Colon (tissue), 2 donors: ENCODE measurements around the gene COX7A1.
"Not testable (repeated sequence)": the region's sequence is repeated elsewhere in the genome, so short reads cannot be mapped to it uniquely, and the experiment has no call there.

Experiments used
- FAIRE-seq: peaks from 2 replicates; lab custom pipeline; 2012; peaks lifted over from hg19 to GRCh38; lab: Jason Lieb, UNC
- donor health status: control.
- donor health status: control.

COX7A1 gene

DNA sequence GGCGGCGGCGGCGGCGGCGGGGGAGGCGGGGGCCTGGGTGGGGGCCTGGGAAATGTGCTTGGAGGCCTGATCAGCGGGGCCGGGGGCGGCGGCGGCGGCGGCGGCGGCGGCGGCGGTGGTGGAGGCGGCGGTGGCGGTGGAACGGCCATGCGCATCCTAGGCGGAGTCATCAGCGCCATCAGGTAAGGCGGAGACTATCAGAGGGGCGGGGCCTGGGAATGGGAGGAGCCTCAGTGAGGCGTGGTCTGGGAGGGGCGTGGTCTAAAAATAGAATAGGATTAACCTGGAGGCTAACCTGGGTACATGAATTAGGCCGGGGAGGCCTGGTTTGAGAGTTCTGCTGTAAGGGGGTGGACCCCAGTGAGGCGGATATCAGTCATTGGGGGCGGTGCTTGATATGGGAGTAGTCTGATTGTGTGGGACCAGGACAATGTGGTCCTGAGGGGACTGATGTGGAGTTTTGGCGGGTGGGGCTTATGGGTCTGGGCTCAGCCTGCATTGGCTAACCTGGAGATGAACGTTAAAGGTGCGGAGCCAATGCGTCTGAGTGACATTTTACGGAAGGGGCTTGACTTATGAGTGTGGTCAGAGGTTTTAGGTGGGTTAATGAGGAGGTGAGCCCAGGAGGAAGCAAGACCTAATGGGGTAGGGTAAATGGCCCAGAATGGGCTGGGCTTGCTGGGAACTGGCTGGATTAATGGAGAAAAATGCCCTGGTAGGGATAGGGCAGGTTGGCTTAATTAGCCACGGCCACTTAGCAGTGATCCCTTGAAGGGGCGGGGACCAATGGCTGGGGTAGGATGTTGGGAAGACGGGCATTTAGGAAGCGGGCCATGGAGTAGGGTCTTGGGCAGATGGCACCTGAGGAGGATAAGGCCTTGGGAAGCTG lies 11.0 kb downstream of the COX7A1 start:
- FAIRE-seq = no peak

DNA sequence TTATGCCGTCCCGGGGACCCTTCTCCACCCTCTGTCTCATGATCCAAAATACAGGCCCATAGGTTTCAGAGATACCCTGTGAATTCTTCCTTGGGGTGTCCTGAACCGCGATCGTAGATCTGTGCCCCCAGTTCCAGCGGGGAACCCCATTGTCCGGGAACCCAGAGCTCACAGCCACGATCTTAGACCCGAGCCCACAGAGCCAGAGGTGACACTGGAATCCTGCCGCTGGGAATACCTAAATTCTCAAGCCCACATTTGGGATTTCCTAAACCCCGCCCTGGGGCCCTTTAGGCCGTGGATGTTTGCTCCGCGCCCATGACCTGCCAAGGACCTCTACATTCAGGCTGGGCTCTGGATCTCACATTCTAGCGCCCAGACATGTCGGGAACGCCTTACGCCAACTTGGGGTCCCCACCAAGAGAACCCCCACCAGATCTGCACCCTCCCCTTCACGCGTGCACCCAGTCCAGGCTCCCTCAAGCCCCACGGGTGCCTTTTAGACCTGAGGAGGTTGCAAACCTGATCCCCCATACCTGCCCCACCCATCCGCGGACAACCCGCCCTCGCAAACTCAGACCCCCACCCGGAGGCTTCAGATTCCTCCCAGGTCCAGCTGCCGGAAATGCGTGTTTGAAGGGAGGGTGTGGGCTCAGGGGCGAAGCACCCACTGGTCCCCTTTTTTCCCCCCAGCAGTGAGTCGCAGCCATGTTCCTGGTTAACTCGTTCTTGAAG lies 11.8 kb downstream of the COX7A1 start:
- FAIRE-seq = no peak

DNA sequence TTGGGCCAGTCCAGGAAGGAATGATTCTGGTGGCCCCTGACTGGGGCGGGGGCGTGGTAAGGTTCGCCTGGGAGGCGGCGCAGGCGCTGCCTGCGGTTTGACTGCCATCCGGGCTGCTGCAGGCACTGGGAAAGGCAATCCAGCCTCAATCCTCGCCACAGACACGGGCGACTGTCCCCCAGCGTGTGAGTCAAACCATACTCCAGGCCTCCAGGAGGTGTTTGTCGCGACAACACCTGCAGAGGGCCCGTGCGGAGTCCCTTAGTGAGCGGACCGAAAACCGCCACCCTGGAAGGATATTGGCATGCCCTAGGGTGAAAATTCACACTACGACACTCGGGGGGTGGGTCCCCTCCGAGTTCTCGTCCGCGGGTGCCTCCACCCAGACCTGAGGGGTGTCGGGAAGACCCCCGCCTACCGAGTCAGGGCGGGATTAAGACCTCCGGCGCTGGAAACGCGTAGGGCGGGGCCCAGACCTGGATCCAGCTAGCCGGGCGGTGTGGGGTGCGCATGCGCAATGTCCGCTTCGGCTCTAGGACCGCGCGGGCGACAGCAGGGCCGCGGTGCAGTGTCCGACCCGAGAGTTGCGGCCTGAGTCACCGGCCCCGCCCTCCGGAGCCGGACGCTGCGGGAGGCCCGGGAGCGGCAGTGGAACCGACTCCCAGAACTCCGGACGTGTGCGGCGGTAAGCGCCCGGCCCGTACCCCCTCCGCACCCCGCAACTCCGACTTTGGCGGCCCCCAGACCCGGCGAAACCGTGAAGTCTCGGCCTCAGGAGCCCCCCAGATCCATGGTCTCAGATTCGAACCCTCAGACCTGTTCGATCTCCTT lies 12.6 kb downstream of the COX7A1 start, which contains the start of gene CAPNS1:
TSS of gene CAPNS1 (plus strand) at position 594 of the 831 bp plus-strand sequence. CDS start 946 bp downstream, outside the sequence.
- FAIRE-seq = no peak

DNA sequence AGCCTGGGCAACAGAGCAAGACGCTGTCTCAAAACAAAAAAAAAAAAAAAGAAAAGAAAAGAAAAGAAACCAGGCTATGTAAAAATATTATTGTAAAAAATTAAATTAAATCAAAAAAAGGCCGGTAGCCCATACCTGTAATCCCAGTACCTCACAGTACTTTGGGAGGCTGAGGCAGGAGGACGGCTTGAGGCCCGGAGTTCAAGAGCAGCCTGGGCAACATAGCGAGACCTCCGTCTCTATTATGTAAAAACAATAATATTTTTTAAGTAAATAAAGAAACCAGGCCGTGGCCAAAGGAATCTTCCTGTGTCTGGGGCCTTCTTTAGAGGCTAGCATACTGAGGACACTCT lies 13.2 kb downstream of the COX7A1 start:
- FAIRE-seq = no peak

DNA sequence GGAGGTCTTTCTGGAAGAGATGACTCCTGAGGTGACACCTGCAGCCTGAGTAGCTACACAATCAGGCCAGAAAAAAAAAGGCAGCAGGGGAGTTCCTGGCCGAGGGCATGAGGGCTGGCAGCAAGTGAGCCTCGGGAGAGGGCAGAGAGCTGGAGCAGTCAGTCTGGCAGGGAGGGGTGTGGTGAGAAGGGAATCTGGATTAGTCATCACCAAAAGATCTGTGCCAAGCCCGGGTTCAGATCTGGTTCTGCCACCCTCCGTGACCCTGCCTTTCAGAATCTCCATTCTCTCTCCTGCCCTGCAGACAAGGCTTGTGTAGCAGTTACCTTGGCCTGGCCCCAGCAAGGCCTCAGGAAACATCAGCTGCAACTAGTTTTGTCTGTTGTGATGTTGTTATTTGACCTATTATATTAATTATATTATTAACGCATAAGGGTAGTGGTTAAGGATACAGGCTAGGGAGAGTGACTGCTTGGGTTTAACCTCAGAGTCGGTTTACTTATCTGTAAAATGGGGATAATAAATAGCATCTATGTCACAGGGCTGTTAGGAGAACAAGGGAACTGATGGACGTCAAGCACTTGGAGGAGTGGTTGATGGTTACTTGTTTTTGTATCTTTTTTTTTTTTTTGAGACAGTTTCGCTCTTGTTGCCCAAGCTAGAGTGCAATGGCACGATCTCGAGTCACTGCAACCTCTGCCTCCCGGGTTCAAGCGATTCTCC lies 15.1 kb downstream of the COX7A1 start:
- no peak for FAIRE-seq

DNA sequence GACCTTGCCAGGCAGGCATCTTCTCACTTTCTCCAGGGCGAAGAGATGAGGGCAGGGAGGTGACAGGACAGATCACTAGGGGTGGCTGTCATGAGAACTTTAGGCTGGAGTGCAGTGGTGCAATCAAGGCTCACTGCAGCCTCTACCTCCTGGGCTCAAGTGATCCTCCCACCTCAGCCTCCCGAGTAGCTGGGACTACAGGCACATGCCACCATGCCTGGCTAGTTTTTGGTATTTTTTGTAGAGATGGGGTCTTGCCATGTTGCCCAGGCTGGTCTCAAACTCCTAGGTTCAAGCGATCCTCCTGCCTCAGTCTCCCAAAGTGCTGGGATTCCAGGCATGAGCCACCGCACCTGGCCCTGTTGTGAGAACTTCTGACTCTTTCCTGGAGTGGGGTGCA lies 17.4 kb downstream of the COX7A1 start:
- not testable (repeated sequence) for FAIRE-seq

DNA sequence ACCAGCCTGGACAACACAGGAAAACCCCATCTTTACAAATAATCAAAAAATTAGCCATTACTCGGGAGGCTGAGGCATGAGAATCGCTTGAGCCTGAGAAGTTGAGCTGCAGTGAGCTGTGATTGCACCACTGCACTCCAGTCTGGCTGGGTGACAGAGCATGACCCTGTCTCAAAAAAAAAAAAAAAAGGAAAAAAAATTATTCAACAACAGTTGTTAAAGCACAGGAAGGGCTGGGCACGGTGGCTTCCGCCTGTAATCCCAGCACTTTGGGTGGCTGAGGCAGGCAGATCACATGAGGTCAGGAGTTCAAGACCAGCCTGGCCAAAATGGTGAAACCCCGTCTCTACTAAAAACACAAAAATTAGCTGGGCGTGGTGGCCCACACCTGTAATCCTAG lies 21.0 kb downstream of the COX7A1 start:
- not testable (repeated sequence) for FAIRE-seq

DNA sequence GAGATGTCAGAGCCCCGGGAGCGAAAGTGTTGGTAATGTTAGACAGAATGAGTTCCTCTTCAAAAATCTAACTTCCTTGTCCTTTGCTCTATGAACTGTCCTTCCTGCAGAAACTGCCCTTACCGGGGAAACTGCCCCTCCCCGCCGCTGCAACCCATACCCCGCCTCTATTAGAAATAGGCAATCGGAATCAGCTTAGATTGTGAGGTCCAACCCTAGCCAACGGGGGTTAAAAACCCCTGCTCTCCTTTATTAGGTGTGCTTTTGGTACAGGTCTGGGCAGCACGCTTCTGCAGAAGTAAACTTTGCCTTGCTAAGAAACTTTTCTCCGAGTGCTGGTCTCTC lies 23.9 kb downstream of the COX7A1 start:
- no peak for FAIRE-seq

DNA sequence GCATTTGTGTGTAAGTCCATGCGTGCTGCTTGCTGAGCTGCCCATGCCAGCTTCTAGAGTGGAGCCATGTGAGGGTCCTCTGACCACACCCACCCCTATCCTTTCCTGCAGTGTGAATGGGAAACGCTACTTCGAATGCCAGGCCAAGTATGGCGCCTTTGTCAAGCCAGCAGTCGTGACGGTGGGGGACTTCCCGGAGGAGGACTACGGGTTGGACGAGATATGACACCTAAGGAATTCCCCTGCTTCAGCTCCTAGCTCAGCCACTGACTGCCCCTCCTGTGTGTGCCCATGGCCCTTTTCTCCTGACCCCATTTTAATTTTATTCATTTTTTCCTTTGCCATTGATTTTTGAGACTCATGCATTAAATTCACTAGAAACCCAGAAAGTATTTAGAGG lies 26.7 kb downstream of the COX7A1 start:
- no peak for FAIRE-seq

DNA sequence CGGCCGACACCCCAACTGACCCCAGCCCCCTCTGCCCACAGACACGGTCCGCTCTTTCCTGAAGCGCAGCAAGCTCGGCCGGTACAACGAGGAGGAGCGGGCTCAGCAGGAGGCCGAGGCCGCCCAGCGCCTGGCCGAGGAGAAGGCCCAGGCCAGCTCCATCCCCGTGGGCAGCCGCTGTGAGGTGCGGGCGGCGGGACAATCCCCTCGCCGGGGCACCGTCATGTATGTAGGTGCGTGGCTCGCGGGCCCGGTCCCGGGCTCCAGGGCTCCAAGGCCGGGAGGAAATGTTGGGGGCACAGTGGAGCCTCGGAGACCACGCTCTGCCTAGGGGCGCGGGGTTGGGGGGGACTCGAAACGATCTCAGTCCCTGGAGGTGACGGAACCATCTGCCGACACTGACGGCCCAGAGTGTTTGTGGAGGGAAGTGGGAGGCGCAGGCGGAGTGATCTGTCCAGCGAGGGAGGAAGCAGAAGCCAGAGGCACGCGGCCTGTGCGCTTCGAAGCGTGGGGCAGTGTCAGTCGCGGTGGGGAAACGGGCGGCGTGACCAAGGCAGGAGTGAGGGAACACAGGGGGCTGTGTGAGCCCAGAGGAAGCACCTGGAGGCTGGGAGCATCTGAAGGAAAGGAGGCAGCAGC lies 30.6 kb downstream of the COX7A1 start:
- no peak for FAIRE-seq

DNA sequence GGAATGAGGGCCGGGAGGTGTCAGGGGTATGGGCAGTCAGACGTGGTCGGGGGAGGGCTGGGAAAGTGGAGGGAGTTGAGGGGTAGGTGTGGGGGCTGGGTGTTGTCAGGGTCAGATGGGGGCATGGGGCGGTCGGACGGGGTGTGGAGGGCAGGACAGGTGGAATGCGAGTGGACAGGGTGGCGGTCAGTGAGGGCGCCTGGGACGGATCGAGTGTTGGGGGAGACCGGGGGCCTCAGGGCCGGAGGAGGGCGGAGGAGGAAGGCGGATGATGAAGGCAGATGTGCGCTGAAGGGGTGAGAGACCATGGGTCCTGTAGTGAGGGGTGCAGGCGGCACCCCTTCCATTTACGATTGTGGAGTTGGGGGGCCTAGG lies 31.3 kb downstream of the COX7A1 start:
- no peak for FAIRE-seq

DNA sequence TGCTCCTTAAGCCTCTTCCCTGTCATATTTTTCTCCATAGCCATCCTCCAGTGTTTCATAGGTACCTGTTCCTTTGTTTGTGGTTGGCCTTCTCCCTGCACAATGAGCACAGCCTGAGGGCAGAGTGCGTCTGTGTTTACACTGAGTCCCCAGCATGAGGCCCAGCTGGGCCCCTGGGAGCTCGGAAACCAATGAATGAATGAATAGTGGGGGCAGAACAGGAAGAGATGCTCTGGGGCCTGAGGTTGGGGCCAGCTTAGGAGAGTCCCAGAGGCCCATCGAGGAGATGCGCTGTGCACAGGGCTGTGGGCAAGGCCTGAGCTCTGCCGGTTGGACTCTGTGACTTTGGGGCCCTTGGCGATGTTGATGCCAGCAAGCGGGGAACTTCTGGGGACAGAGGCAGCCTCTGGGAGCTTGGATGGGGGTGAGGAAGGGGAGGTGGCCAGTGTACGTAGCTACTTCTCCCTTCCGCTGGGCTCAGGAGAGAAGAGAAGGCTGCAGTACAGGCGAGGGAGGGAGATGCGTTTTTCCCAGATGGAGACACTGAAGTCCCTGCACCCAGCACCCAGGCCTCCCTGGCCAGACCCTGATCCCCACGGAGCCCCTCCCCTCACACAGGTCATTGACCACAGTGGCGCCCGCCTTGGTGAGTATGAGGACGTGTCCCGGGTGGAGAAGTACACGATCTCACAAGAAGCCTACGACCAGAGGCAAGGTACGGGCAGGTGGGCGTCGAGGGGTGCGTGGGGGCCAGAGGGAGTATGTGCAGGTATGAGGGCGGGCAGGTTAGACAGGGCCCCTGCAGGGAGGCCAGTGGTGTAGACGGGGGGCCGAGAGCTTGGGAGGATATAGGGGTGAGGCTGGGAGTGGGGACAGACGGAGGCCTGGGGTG lies 31.9 kb downstream of the COX7A1 start:
- FAIRE-seq = no peak

DNA sequence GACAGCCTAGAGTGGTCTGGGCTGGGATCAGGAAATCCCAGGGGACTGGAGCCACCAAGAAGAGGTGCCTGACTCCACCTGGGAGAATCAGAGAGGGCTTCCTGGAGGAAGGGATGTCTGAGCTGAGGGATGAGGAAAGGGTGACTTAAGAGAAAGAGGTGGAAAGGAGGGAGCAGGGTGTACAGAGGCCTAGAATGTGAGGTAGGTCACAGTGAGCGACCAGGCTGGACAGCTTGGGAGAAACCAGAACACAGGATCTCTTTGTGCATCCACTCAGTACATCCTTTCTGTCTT lies 36.0 kb downstream of the COX7A1 start:
- FAIRE-seq = no peak

DNA sequence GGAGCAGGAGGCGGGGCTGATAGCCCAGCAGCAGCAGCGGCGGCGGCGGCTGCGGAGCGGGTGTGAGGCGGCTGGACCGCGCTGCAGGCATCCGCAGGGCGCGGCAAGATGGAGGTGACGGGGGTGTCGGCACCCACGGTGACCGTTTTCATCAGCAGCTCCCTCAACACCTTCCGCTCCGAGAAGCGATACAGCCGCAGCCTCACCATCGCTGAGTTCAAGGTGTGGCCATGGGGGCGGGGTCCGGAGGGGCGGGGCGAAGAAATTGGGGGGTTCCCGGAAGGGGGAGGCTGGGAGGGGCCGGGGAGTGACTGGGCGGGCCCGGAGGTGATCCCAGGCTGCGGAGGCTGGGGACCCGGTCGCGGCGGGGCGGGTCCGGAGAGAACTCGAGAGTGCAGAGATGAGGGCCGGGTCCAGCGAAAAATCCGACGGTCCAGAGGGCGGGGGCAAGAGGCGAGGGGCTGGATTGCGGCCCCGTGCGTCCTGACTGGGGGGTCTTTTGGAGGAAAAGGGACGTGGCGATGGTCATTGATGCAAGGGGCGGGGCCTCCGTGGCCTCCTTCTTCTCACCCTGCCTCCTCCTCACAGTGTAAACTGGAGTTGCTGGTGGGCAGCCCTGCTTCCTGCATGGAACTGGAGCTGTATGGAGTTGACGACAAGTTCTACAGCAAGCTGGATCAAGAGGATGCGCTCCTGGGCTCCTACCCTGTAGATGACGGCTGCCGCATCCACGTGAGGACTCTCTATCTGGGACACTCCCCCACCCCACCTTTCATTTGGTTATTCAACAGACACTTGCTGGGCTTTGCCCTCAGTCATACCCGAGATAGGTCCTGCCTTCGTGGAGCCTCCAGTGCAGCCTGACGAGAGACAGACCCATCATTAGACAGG lies 36.5 kb downstream of the COX7A1 start, which contains the start of gene TBCB:
TSS of gene TBCB (plus strand) at position 16 of the 891 bp plus-strand sequence. CDS start at position 109, 93 bp downstream.
- FAIRE-seq = no peak

DNA sequence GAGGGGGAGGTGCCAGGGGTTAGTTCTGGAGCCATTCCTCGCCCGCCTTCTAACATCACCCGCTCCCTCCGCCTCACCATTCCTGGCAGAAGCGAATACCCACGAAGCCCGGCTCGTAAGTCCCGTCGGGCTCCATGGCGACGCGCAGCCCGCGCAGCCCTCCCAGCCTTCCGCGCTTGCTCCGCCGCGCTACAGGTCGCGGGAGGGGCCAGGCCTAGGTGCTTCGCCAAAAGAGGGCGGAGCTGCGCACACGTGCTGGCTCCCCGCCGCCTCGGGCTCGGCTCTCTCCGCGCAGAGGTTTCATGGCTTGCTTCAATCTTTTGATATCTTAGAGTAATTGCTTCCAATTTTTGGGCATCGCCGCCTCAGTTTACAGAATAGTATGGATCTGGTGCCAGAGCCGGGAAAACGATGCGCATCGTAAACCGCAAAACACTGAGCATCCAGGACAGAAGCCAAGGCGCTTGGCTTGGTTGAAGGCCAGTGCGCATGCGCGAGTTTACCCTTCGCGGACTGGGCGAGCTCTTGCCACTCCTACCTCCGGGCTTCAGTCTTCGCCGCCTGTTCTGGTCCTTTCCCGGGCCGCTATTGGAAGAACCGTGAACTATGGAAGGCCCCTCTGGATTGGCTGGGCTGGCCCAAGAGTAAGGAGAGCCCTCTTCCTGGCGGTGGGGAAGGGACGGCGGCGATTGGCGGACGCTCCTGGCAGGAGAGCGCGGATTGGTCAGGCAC lies 37.4 kb downstream of the COX7A1 start, which contains the start of gene POLR2I:
TSS of gene POLR2I (minus strand) at position 155 of the 732 bp plus-strand sequence. CDS start at position 136, 19 bp downstream.
- peak; percentile 68 for FAIRE-seq

DNA sequence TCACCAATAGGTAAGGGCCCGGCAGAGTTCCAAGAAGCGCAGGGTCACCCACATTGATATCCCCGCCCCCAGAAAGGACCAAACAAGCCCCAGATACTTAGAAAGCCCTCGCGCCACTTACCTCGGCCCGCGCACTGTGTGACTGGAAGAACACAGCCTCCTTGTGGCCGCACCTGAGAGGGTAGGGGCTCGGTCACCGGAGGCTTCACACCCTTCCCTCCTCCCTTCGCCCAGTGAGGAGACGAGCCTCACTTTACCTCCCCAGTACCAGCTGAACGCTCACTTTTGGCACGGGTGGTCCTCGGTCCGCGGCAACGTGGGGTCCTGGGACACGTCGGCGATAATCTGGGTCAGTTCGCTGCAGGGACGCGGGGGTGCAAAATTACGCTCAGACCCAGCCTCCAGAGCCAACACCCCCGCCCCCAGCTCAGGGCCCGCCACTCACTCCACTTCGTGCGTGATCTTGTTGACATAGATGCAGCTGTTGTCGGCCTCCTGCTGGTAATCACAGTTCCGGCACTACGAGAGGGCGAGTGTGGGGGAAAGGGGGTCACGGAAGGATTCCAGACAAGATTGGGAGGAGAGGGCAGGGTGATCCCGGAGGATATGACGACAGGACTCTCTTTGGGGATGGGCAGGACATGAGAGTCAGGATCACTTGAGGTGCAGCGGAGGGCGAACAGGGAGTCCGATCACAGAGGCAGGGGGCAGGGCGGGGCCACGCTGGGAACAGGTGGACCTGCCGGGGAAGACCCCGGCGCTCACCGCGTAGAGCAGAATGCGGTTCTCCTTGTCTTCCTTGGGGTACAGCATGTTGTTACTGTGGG lies 38.1 kb downstream of the COX7A1 start:
- no peak for FAIRE-seq

DNA sequence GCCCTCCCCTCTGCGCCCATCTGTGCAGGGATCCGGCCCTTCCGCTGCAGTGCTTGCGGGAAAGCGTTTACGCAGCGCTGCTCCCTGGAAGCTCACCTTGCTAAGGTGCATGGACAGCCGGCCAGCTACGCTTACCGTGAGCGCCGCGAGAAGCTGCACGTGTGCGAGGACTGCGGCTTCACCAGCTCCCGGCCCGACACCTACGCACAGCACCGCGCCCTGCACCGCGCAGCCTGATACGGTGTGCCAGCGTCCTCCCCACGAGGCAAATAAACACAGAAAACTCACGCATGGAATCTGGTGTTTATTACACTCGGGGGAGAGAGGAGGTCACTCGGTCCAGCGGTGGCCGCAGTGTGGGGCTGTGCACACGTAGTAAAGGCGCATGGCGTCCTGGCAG lies 38.8 kb downstream of the COX7A1 start:
- FAIRE-seq = no peak

DNA sequence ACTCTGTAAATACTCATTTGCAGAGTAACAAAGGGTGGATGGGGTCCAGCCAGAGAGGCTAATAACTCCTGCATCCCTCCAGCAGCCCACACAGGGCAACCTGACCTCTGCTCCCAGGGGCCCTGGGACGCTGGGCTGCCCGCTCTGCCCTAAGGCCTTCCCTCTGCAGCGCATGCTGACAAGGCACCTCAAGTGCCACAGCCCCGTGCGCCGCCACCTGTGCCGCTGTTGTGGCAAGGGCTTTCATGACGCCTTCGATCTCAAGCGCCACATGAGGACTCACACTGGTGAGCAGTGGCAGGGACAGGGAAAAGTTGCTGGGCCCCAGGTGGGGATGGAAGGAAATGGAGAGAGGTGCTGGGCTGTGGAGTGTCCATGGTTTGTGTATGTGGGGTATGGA lies 39.6 kb downstream of the COX7A1 start:
- FAIRE-seq = no peak
